ENCODE data around the gene IL22RA1.

The IL22RA1 gene

GRCh38 chr1:24111262-24111995 lies 31.5 kb downstream of the IL22RA1 start:
- no peak for DNase-seq

DNA sequence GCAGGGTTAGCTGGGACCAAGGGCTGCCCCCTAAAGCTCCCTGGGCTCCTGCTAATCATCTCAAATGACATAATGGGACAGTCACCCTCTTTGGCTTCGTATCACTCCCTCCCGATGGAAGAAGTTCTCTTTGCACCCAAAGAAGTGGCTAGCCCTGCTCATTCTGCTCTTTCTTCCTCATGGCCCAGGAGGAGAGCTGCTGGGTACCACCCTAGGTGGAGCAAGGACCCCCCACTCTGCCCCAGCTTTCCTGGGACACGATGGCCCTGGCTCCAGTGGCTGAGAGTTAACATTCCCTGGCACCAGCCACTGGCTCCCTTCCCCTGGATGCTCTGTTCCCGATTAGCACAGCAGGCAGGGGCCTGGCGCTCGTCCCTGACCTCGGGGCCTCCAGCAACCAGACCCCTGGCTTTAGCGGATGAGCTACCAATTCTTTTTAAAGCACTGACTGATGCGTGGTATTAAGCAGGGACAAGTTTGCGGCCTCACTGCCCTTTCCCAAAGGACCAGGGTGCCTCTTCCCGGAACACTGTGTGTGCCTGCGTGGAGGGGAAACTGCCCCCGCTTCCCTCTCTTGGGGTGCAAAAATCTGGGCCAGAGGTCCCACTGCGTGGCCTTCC lies 32.2 kb downstream of the IL22RA1 start:
- no peak for DNase-seq

DNA sequence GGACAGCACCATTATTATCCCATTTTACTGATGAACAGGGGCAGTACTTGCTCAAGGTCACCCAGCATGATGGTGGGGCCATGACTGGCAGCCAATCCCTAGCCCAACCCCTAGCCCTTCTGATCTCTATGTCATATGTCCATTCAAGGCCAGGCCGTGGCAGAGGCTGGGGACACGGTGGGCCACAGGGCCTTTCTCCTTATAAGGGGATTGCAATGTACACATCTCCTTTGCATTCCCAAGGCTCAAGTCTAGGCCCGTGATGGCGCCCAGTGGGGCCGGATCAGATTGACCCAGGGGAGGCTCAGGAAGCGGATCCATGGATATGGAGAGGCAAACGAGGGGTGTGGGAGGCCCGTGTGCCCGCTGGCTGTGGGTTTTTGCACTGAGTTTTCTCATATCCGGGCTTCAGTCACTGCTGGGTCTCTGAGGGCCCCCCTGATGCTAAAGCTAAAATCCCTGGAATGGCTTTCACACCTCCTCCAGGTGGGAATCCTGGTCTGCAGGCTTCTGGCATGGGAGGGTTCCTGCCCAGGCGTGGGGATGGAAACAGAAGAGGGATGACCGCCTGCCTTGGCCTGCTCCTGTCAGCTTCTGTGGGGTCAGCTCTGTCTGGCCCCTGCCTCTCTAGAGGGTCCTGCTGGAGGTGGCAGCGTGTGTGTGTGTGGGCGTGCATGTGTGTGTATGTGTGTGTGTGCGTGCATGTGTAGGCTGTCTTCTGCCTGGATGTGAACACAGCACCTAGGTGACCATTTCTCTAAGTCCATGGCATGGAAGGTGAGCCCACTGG lies 33.1 kb downstream of the IL22RA1 start:
- no peak for DNase-seq

DNA sequence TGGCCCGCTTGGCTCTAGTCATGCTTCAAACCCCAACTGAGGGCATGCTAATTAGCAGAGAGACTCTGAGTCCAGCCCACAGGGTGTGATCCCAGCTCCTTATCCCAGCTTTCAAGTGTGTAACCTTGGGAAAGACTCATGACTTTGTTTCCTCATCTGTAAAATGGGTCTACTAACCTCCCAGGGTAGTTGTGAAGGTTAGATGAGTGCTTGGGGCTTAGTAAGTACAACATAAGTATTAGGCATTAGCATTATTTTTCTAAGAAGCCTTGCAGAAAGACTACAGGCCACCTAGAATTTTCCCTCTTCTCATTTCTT lies 33.8 kb downstream of the IL22RA1 start:
- no peak for DNase-seq

- no peak for DNase-seq
Observed at GRCh38 chr1:24108334-24109165, 34.4 kb downstream of the IL22RA1 start.

DNA sequence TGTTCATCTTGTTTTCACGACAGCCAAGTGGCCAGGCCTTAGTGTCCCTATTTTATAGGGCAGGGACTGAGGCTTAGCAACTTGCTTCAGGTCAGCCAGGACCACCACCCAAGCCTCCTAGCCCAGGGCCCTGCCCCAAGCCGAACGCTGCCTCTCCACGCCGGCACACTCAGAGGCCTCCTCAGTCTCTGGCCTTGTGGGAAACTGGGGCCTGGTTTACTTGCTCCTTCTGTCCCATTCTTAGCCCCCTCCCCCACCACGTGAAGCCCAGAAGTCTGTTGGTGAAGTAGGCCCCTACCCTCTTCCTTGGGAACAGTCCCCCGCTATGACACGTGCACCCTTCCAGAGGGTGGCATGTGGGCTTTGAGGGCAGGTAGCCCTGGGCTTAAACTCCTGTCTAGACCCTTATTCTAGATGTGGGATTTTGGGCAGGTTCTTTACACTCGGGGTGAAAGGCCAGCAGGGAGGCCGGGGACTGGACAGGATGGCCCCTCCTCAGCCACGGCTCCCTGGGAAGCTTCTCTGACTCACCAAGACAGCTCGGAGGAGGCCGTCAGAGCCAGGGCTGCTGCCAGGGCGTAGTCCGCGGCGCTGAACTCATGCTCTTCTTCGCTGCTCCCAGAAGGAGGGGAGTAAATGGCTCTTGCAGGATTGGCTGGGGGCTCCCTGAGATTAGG lies 35.3 kb downstream of the IL22RA1 start:
- DNase-seq: no peak

GRCh38 chr1:24105368-24106160 lies 37.4 kb downstream of the IL22RA1 start:
- DNase-seq: no peak

GRCh38 chr1:24104854-24105253 lies 38.1 kb downstream of the IL22RA1 start:
- no peak for DNase-seq

DNA sequence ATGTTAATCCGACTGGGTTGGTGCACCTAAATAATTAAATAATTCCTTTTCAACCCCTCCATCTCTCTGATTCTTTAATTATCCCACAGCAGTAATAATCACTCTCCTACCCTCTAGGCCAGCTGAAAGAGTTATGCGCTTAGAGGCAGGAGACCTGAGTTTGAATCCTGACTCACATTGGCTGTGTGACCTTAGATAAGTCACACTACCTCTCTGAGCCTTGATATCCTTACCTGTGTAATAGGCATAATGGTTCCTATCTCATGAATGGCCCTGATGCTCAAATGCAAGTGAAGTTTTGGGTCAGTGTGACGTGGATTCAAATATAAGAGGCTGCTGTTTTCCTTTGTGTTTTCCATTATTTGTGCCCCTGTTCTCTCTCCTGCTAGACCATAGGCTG lies 39.1 kb downstream of the IL22RA1 start:
- DNase-seq: no peak

- DNase-seq: no peak
Observed at GRCh38 chr1:24103408-24103807, 39.5 kb downstream of the IL22RA1 start.

GRCh38 chr1:24102961-24103360 lies 40.0 kb downstream of the IL22RA1 start:
- no peak for DNase-seq

- DNase-seq: no peak
Observed at GRCh38 chr1:24101796-24102586, 40.9 kb downstream of the IL22RA1 start.

DNA sequence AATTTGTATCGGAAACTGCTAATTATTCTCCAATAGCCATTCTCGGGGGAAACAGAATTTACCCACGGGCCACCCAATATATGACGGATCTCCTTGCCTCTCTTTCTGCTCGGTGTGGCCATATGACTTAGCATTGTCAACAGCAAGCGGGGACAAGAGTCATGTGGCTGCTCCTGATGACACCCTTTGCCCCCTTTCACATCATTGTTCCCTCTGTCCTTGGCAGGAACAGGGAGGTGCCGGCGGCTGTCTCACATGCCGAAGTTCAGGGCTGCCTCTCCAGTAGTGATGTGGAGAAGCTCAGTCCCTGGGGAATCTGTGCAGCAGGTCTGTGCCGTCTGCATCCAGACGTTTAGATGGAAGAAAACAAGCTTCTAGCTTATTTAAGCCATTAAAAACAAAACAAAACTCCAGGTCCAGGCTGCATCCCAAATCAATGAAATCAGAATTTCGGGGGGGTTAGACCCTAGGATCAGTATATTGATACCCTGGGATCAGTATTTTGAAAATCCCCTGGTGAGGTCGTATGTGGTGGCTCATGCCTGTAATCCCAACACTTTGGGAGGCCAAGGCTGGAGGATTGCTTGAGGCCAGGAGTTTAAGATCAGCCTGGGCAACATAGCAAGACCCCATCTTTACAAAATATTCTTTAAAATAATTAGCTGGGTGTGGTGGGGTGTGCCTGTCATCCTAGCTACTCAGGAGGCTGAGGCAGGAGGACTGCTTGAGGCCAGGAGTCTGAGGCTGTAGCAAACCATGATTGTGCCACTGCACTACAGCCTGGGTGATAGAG lies 41.8 kb downstream of the IL22RA1 start:
- DNase-seq: no peak

DNA sequence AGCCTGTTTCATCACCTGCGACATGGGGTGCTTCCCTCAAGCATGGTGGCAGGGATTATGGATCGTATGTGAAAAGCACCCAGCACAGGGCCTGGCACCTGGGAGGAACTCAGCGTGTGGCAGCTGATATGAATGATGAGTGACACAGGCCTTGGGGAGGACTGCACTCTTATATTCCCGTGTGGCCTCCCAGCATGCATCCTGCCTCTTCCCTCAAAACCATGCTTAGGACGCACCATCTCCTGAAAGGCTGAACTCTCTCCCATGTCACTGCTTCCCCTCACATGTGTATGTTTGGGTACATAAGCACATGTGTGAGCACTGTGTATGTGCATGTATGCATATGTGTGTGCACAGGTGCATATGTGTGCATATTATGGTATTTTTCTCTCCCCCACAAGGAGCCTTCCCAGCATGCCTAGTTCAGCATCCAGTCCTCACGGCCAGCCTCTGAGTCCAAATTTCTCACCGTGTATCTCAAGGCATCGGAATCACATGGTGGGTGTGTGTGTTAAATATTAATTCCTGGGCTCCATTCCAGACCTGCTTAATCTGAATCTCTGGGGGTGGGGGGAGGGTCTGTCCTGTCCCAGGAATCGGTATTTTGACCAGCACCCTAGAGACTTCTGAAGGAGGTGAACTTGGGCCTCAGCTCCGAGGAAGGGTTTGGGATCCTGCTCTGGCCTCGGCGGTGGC lies 43.8 kb downstream of the IL22RA1 start:
- no peak for DNase-seq

DNA sequence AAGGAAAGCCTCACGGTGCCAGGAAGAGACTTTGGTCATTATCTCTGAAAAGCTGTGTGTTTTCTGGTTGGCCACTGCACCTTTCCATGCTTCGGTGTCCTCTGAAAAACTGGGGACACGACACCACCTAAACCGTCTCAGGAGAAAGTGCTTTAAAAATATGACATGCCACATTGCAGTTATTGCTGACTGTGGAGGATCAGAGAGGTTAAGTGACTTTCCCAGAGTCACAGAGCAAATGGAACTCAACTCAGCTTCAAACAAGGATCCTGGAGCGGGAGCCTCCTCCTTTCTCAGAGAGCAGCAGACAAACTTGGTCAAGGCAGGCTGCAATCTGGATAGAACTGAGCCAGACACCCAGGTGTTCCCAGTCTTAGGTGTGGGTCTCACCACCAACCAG lies 44.8 kb downstream of the IL22RA1 start:
- DNase-seq: no peak

GRCh38 chr1:24097663-24098062 lies 45.3 kb downstream of the IL22RA1 start:
- no peak for DNase-seq

GRCh38 chr1:24096739-24097103 lies 46.2 kb downstream of the IL22RA1 start:
- no peak for DNase-seq

DNA sequence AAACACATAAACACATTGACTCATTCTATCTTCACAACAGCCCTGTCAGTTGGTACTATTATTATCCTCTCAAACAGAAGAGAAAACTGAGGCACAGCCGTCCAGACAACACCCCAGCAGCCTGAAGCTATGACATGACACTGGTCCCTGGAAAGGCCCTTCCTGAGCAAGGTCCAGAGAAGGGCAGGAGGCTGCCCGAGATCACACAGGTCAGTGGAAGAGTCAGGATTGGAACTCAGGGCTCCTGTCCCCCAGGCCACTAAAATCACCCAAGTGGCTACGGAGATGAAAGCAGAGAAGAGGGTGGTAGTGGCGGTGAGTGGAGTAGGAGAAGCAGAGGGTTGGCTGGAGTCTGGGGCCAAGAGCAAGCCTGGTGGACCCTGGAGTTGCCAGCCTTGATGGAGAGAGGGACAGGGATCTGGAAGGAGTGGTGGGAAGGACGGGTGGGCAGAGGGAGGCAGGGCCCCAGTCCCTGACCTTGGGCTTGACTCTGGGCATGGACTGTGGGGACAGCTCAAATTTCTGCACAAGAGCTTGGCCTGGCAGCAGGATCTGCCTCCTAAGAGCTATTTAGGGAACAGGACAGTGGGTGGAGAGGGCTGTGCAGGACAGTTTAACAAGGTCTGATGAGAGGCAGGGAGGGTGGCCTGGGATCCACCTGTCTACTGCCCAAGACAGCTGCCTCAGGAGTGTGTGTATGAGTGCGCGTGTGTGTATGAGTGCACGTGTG lies 46.8 kb downstream of the IL22RA1 start:
- DNase-seq: no peak
